ENCODE results near the gene SLC35F2.
A peak's percentile ranks its signal among the peaks of the same experiment; 100 is the strongest.

Gene SLC35F2

GRCh38 chr11:107876141-107876540 lies 17.6 kb upstream of the SLC35F2 start:
- no peak for TF ChIP-seq SIN3A (IDR thresholded peaks at IDR 0.05; ENCODE audit: borderline replicate concordance, insufficient read depth, low read length)
- no peak for TF ChIP-seq POLR2AphosphoS5 (IDR thresholded peaks at IDR 0.05; ENCODE audit: low read depth, low read length)

GRCh38 chr11:107864591-107864990 lies 6.0 kb upstream of the SLC35F2 start:
- no peak for TF ChIP-seq FOXP2 (optimal IDR thresholded peaks at IDR 0.05; ENCODE audit: borderline replicate concordance, extremely low read depth, extremely low read length, insufficient read depth)
- TF ChIP-seq TAF1 (IDR thresholded peaks at IDR 0.05; ENCODE audit: borderline replicate concordance, insufficient read depth, low read length) = no peak
- TF ChIP-seq REST (IDR thresholded peaks at IDR 0.05; ENCODE audit: insufficient read depth in 1 of 2, low read depth in 2 of 2, low read length in 2 of 2) = no peak
- no peak for TF ChIP-seq SIN3A (IDR thresholded peaks at IDR 0.05; ENCODE audit: borderline replicate concordance, insufficient read depth, low read length)
- no peak for TF ChIP-seq POLR2AphosphoS5 (IDR thresholded peaks at IDR 0.05; ENCODE audit: low read depth, low read length)

GRCh38 chr11:107860688-107861087 lies 2.1 kb upstream of the SLC35F2 start:
- no peak for TF ChIP-seq REST (IDR thresholded peaks at IDR 0.05; ENCODE audit: insufficient read depth in 1 of 2, low read depth in 2 of 2, low read length in 2 of 2)
- no peak for TF ChIP-seq SIN3A (IDR thresholded peaks at IDR 0.05; ENCODE audit: borderline replicate concordance, insufficient read depth, low read length)
- TF ChIP-seq POLR2AphosphoS5 (IDR thresholded peaks at IDR 0.05; ENCODE audit: low read depth, low read length) = no peak
- TF ChIP-seq FOXP2 (optimal IDR thresholded peaks at IDR 0.05; ENCODE audit: borderline replicate concordance, extremely low read depth, extremely low read length, insufficient read depth) = no peak
- TF ChIP-seq TAF1 (IDR thresholded peaks at IDR 0.05; ENCODE audit: borderline replicate concordance, insufficient read depth, low read length) = no peak

- TF ChIP-seq POLR2AphosphoS5 (IDR thresholded peaks at IDR 0.05; ENCODE audit: low read depth, low read length) = no peak
- TF ChIP-seq FOXP2 (optimal IDR thresholded peaks at IDR 0.05; ENCODE audit: borderline replicate concordance, extremely low read depth, extremely low read length, insufficient read depth) = no peak
- no peak for TF ChIP-seq REST (IDR thresholded peaks at IDR 0.05; ENCODE audit: insufficient read depth in 1 of 2, low read depth in 2 of 2, low read length in 2 of 2)
- TF ChIP-seq SIN3A (IDR thresholded peaks at IDR 0.05; ENCODE audit: borderline replicate concordance, insufficient read depth, low read length) = 0 out of 2 replicates have a peak, but pooled peaks have one; percentile 24
- TF ChIP-seq TAF1 (IDR thresholded peaks at IDR 0.05; ENCODE audit: borderline replicate concordance, insufficient read depth, low read length) = no peak
Observed at GRCh38 chr11:107859459-107860239, 1.1 kb upstream of the SLC35F2 start.

- TF ChIP-seq TAF1 (IDR thresholded peaks at IDR 0.05; ENCODE audit: borderline replicate concordance, insufficient read depth, low read length) = no peak
- TF ChIP-seq SIN3A (IDR thresholded peaks at IDR 0.05; ENCODE audit: borderline replicate concordance, insufficient read depth, low read length) = no peak
- TF ChIP-seq POLR2AphosphoS5 (IDR thresholded peaks at IDR 0.05; ENCODE audit: low read depth, low read length) = no peak
- no peak for TF ChIP-seq FOXP2 (optimal IDR thresholded peaks at IDR 0.05; ENCODE audit: borderline replicate concordance, extremely low read depth, extremely low read length, insufficient read depth)
- no peak for TF ChIP-seq REST (IDR thresholded peaks at IDR 0.05; ENCODE audit: insufficient read depth in 1 of 2, low read depth in 2 of 2, low read length in 2 of 2)
Observed at GRCh38 chr11:107857550-107858216, 904 bp downstream of the SLC35F2 start.
